Omental fat pad (tissue), 4 donors: ENCODE measurements around the gene TRIP6. TPM values are rescaled to one million over a fixed set of nuclear protein-coding genes. Genes with fewer than 3 reads are reported as not detected.
"Not testable (repeated sequence)": the region's sequence is repeated elsewhere in the genome, so short reads cannot be mapped to it uniquely, and the experiment has no call there.

ENCODE experiments used
- ATAC-seq: fragments of 150-250 bp; one replicate; pipeline ENCODE4 v1.9.1; 2016; ENCODE audit warnings: mild to moderate bottlenecking, moderate library complexity; ENCODE audit not compliant: low FRiP score
- DNase-seq: peaks from one replicate; pipeline ENCODE4 v3.0.0-alpha.2; 2019; ENCODE audit warnings: low spot score
- small RNA-seq: library from RNA; depleted of rRNA; stranded (forward); fragments of <200 nt; gene quantifications from one replicate; pipeline ENCODE3, GENCODE V24; 2016
- total RNA-seq, 4 donors: library from RNA; depleted of rRNA; stranded (reverse); fragments of >200 nt; gene quantifications; one replicate each; pipeline ENCODE4 v1.1.0, GENCODE V29; 2016
- TF ChIP-seq, protein P1 (sequence below), 3 donors: fragments of 450-650 bp; IDR thresholded peaks; one replicate each; pipeline ENCODE4 v1.5.1; 2016 to 2017; ENCODE audit warnings: antibody characterized with exemption in 3 of 3, mild to moderate bottlenecking in 3 of 3, moderate library complexity in 2 of 3

The TRIP6 gene
- total RNA-seq, 4 donors from 2014 or later: 48.7 to 71.3 (median 53.0) TPM

DNA sequence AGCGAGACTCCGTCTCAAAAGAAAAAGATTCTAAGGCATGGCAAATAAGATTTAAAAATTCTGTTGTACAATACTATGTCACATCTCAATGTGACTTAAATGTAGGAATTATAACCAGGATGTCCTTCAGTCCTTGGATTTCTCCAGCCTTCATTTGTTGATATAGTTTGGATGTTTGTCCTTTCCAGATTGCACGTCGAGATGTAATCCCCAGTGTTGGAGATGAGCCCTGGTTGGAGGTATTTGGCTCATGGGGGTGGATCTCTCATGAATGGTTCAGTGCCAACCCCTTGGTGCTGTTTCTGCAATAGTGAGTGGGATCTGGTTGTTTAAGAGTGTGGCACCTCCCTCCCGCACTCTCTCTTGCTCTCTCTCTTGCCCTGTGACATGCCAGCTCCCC, 41.3 kb downstream of the TRIP6 start:
- ATAC-seq: no peak
- TF ChIP-seq, protein P1, sequence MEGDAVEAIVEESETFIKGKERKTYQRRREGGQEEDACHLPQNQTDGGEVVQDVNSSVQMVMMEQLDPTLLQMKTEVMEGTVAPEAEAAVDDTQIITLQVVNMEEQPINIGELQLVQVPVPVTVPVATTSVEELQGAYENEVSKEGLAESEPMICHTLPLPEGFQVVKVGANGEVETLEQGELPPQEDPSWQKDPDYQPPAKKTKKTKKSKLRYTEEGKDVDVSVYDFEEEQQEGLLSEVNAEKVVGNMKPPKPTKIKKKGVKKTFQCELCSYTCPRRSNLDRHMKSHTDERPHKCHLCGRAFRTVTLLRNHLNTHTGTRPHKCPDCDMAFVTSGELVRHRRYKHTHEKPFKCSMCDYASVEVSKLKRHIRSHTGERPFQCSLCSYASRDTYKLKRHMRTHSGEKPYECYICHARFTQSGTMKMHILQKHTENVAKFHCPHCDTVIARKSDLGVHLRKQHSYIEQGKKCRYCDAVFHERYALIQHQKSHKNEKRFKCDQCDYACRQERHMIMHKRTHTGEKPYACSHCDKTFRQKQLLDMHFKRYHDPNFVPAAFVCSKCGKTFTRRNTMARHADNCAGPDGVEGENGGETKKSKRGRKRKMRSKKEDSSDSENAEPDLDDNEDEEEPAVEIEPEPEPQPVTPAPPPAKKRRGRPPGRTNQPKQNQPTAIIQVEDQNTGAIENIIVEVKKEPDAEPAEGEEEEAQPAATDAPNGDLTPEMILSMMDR (IDR thresholded peaks at IDR 0.05): no peak
- DNase-seq: no peak

DNA sequence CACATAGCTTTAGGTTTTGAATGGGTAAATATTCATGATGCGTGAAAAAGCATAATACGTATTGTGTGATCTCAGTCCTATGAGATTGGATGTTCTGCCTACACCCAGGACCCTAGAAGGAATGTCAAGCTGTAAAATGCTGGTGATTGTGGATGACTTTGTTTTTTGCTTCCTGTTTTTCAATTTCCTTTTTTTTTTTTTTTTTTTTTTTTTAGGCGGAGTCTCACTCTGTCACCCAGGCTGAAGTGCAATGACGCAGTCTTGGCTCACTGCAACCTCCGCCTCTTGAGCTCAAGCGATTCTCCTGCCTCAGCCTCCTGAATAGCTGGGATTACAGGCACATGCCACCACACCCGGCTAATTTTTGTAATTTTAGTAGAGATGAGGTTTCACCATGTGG, 43.3 kb downstream of the TRIP6 start:
- ATAC-seq: not testable (repeated sequence)

DNA sequence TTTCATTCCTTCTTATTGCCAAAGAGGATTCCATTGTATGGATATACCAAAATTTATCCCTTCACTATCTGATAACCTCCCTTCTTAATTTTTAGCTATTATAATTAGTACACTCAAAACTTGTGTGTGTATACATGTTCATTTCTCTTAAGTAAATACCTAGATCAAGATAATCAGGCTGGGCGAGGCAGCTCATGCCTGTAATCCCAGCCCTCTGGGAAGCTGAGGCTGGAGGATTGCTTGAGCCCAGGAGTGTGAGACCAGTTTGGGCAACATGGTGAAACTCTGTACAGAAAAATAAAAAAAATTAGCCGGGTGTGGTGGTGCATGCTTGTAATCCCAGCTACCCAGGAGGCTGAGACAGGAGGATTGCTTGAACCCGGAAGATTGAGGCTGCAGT, 44.3 kb downstream of the TRIP6 start:
- ATAC-seq: no peak
- TF ChIP-seq, protein P1 (IDR thresholded peaks at IDR 0.05): no peak

More for the DNA sequence above, 43.3 kb downstream of the TRIP6 start:
- not testable (repeated sequence) for DNase-seq

DNA sequence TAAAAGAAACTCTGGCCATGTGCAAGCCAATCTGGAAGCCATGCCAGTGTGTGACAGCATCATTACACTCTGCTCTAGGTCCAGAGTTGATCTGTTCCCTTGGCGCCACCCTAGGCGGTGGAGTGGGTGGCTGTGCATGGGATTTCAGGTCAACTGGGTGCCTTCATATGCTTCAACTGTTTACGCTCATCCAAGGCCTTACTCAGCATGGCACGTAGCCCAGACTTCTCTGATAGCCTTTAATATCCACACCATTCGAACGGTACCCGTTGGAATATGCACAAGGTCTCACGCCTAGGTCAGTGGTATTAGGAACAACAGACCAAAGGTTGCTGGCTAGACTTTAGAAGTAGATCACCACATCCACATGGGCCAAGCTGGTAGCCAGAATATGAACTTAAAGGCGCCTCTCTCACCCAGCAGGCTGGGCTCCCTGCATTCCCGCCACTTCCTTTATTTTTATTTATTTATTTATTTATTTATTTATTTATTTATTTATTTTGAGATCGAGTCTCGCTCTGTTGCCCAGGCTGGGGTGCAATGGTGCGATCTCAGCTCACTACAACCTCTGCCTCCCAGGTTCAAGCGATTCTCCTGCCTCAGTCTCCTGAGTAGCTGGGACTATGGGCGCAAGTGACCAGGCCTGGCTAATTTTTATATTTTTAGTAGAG, 47.2 kb downstream of the TRIP6 start:
- ATAC-seq (no peak), DNase-seq (no peak)
- TF ChIP-seq, protein P1 (IDR thresholded peaks at IDR 0.05): no peak

More for the DNA sequence above, 44.3 kb downstream of the TRIP6 start:
- no peak for DNase-seq

DNA sequence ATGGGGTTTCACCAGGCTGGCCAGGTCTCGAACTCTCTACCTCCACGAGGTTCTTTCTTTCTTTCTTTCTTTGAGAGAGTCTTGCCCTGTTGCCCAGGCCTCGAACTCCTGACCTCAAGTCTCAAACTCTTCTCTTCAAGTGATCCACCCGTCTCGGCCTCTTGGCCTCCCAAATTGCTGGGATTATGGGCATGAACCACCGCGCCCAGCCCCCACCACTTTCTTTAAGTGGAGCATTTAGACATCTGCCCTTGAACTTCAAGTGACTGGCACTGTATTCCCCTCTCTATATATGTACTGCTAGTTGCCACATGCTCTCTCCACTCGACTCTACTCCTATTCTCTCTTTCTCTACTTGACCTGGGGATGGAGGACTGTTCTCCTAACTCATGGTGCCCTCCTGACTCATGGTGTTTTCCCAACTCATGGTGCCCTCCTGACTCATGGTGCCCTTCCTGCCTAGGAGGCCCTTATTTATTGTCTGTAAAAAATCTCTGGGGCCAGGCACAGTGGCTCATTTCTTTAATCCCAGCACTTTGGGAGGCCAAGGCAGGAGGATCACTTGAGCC, 47.8 kb downstream of the TRIP6 start:
- no peak for DNase-seq
- ATAC-seq: no peak
- TF ChIP-seq, protein P1 (IDR thresholded peaks at IDR 0.05): no peak

DNA sequence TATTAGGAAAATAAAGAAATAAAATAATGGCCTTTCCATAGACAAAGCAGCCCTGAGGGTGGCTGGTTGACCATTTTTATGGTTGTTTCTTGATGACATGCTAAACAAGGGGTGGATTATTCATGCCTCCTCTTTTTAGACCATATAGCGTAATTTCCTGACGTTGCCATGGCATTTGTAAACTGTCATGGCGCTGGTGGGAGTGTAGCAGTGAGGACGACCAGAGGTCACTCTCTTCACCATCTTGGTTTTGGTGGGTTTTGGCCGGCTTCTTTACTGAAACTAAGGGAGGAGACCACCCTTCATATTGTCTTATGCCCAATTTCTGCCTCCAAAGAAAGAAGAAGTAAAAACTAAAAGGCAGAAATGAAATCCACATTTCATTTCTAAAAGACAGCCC, 52.1 kb downstream of the TRIP6 start:
- DNase-seq, ATAC-seq: not testable (repeated sequence)

DNA sequence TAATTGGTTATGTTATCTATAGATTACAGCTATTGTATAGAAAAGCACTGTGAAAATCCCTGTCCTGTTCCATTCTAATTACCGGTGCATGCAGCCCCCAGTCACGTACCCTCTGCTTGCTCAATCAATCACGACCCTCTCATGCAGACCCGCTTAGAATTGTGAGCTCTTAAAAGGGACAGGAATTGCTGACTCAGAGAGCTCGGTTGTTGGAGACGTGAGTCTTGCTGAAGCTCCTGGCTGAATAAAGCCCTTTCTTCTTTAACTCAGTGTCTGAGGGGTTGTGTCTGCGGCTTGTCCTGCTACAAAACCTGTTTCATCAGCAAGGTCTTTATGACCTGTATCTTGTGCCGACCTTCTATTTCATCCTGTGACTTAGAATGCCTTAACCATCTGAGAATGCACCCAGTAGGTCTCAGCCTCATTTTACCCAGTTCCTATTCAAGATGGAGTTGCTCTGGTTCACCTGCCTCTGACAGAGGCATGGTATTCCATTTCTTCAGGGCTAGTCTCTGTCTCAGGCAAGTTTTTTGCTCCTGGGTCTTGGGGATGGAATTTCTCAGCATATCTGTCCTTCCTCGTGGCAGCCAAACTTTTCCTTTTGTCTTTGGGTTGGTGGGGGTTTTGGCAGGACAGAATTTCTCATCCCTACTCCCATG, 52.7 kb downstream of the TRIP6 start:
- DNase-seq, ATAC-seq: not testable (repeated sequence)

DNA sequence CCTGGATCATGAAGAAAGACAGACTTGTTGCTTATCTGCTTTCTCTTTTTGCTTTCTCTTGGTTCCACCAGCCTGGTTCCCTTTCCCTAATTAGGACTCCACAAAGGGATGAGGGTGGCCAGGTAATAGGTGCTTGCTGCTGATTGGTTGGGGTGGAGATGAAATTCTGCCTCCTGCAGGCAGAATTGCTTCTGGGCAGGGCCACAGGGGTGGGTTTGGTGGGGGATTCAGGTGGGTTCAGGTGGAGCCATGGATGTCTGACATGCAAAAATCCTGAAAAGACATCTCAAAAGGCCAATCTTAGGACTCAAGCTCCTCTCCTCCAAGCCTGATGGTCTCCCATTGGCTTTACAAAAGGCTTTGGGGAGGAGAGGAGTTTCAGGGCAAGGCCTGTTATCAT, 53.9 kb downstream of the TRIP6 start:
- DNase-seq (no peak), ATAC-seq (no peak)
- TF ChIP-seq, protein P1 (IDR thresholded peaks at IDR 0.05): no peak

Small RNA genes within 50 kb of the gene (small RNA-seq; reads per million reads assigned to genes)
- gene RN7SL549P (not detected), gene RN7SL750P (not detected)

Other genes with a start within 250 kb of the TRIP6 start
- gene TFR2, start 225.8 kb upstream of the TRIP6 start, total RNA-seq: under 1 TPM in 1 of 4 donors, not detected in 3; 0.60 TPM
- gene ACTL6B, start 210.9 kb upstream of the TRIP6 start, total RNA-seq: not detected
- 100 to 1,000 TPM; 145 to 245 (median 203) TPM for gene GNB2, start 193.6 kb upstream of the TRIP6 start, total RNA-seq
- 10 to 100 TPM; 17.7 to 44.0 (median 19.4) TPM for gene GIGYF1, start 173.1 kb upstream of the TRIP6 start, total RNA-seq
- gene POP7, start 161.3 kb upstream of the TRIP6 start, total RNA-seq: 10 to 100 TPM; 17.5 to 39.9 (median 19.4) TPM
- gene EPO, start 146.9 kb upstream of the TRIP6 start, total RNA-seq: not detected
- gene ZAN, start 133.8 kb upstream of the TRIP6 start, total RNA-seq: not detected
- 10 to 100 TPM; 24.3 to 73.5 (median 37.4) TPM for gene EPHB4, start 39.9 kb upstream of the TRIP6 start, total RNA-seq
- gene SLC12A9, start 14.7 kb upstream of the TRIP6 start, total RNA-seq: 10 to 100 TPM in 3 of 4 donors, 1 to 10 TPM in 1; 9.6 to 29.0 (median 13.3) TPM
- gene SRRT, start 7.7 kb downstream of the TRIP6 start, total RNA-seq: 10 to 100 TPM; 44.9 to 87.3 (median 60.9) TPM
- gene UFSP1, start 22.3 kb downstream of the TRIP6 start, total RNA-seq: 1 to 10 TPM; 4.7 to 8.0 (median 7.3) TPM
- gene ACHE, start 28.5 kb downstream of the TRIP6 start, total RNA-seq: under 1 TPM; 0.50 to 0.96 (median 0.73) TPM
- gene MUC3A, start 82.1 kb downstream of the TRIP6 start, total RNA-seq: 1 to 10 TPM in 1 of 4 donors, under 1 TPM in 3; 0.09 to 1.1 (median 0.24) TPM
- gene MUC12, start 102.2 kb downstream of the TRIP6 start, total RNA-seq: 1 to 10 TPM in 1 of 4 donors, not detected in 3; 2.4 TPM
- not detected for gene MUC17, start 152.7 kb downstream of the TRIP6 start, total RNA-seq
- 10 to 100 TPM; 14.1 to 41.1 (median 20.9) TPM for gene TRIM56, start 218.1 kb downstream of the TRIP6 start, total RNA-seq